ENCODE measurements around the gene P4HB. TPM values are rescaled to one million over a fixed set of nuclear protein-coding genes. Genes with fewer than 3 reads are reported as not detected.

Gene P4HB
- total and polyA plus RNA-seq, 10 of the 15 experiments (the other 5 are each of a cell fraction or from before 2014, with no cell fraction given): 4.7 to 549 (median 361) TPM

DNA sequence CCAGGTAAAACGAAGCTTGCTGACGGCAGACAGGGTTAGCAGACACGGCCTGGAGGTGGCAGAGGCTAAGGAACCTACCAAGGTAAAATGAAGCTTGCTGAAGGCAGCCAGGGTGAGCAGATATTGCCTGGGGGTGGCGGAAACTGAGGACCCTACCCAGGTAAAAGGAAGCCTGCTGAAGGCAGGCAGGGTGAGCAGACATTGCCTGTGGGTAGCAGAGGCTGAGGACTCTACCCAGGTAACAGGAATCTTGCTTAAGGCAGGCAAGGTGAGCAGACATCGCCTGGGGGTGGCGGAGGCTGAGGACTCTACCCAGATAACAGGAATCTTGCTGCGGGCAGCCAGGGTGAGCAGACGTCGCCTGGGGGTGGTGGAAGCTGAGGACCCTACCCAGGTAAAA lies 59.0 kb downstream of the P4HB start:
- peaks cover 1 to 4% of the 10 kb centered on the region in 2 experiments; a peak in 1 of 4 replicates for H3K27me3 ChIP-seq (replicated peaks in 1 of 2; ENCODE audit: control insufficient read depth in 2 of 2, insufficient read depth in 2 of 2, low read length in 1 of 2)
- H3K36me3 ChIP-seq (ENCODE audit: control insufficient read depth in 2 of 2, insufficient read depth in 2 of 2, low read length in 1 of 2): no peaks in the 10 kb centered on the region
- CTCF ChIA-PET: interaction anchor here (0.7 kb wide), 1 partner anchor 67 kb away, joined by 4 read pairs; no protein-coding TSS in a partner anchor
- H3K9me3 ChIP-seq (replicated peaks; ENCODE audit: control insufficient read depth, insufficient read depth, low read length): no peaks in the 10 kb centered on the region
- no peak for ATAC-seq
- BruUV-seq (replicated peaks): no TSS peak
- SMC1A ChIA-PET (ENCODE audit: uncharacterized antibody, unreplicated experiment): no interaction called here
- DNase-seq (ENCODE audit: low read depth, low spot score): no peak
- no peaks in the 10 kb centered on the region for H3K4me1 ChIP-seq (ENCODE audit: control insufficient read depth, insufficient read depth, low read length)
- no peaks in the 10 kb centered on the region for H3K79me2 ChIP-seq (ENCODE audit: control insufficient read depth, insufficient read depth, low read length)
- no peak for TF ChIP-seq BRCA1 (IDR thresholded peaks at IDR 0.05; ENCODE audit: low read depth, low read length)
- H3K27ac ChIP-seq (ENCODE audit: control insufficient read depth, insufficient read depth): no peak overlapping the region
- RAD21 ChIA-PET (ENCODE audit: unreplicated experiment): interaction anchor here (0.7 kb wide), 1 partner anchor 9 kb away, joined by 4 read pairs; no protein-coding TSS in a partner anchor
- H3K4me2 ChIP-seq (ENCODE audit: control insufficient read depth, insufficient read depth): no peak overlapping the region
- 50% methylated on average over 7 of the region's 9 CpGs for WGBS (ENCODE audit: insufficient coverage, insufficient replicate concordance, low lambda C conversion rate, missing lambda C conversion rate)
- intact Hi-C loops (cut with micrococcal nuclease; ENCODE audit: unreplicated experiment): no loop called here
- in situ Hi-C loops (cut with MboI): no loop called here
- no peak for FAIRE-seq
- H2AFZ ChIP-seq (ENCODE audit: control insufficient read depth, low read depth, low read length): no peak overlapping the region
- no peaks in the 10 kb centered on the region for H4K20me1 ChIP-seq (ENCODE audit: control insufficient read depth, insufficient read depth)
- POLR2A ChIA-PET: no interaction called here
- no peak overlapping the region for H3K9ac ChIP-seq (ENCODE audit: control insufficient read depth, insufficient read depth, low read length)
- H3K4me3 ChIP-seq: no peak overlapping the region

DNA sequence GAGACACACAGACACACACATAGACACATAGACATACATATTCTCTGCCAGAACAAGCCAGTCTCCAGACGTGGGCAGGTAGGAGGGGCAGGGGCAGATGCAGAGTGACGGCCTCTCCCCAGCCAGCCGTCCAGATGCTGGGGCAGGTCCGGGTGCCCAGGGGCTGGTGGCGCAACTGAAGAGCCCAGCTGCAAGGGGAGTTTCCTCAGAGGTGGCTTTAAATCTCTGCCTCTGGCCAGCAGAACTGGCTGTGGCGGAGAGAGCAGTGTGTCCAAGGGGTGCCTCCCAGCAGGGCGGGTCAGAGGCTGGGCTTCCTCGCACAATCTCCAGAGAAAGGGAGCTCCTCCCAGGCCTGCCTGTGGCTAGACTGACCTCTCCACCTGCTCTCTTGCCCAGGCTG lies 65.8 kb downstream of the P4HB start:
- no peak overlapping the region for H3K4me2 ChIP-seq (ENCODE audit: control insufficient read depth, insufficient read depth)
- SMC1A ChIA-PET (ENCODE audit: uncharacterized antibody, unreplicated experiment): no interaction called here
- H3K27ac ChIP-seq (ENCODE audit: control insufficient read depth, insufficient read depth): no peak overlapping the region
- no peak for FAIRE-seq
- no peak overlapping the region for H3K4me3 ChIP-seq
- no peaks in the 10 kb centered on the region for H4K20me1 ChIP-seq (ENCODE audit: control insufficient read depth, insufficient read depth)
- no peaks in the 10 kb centered on the region for H3K27me3 ChIP-seq (replicated peaks in 1 of 2; ENCODE audit: control insufficient read depth in 2 of 2, insufficient read depth in 2 of 2, low read length in 1 of 2)
- 25% methylated on average over 8 of the region's 8 CpGs for WGBS (ENCODE audit: insufficient coverage, insufficient replicate concordance, low lambda C conversion rate, missing lambda C conversion rate)
- no peak; the same call in 1 of the 3 replicates for ATAC-seq
- in situ Hi-C loops (cut with MboI): no loop called here
- no TSS peak for BruUV-seq (replicated peaks)
- no peaks in the 10 kb centered on the region for H3K36me3 ChIP-seq (ENCODE audit: control insufficient read depth in 2 of 2, insufficient read depth in 2 of 2, low read length in 1 of 2)
- POLR2A ChIA-PET: no interaction called here
- intact Hi-C loops (cut with micrococcal nuclease; ENCODE audit: unreplicated experiment): no loop called here
- no peak for DNase-seq (ENCODE audit: low read depth, low spot score)
- RAD21 ChIA-PET (ENCODE audit: unreplicated experiment): no interaction called here
- H3K79me2 ChIP-seq (ENCODE audit: control insufficient read depth, insufficient read depth, low read length): no peaks in the 10 kb centered on the region
- no peak overlapping the region for H2AFZ ChIP-seq (ENCODE audit: control insufficient read depth, low read depth, low read length)
- H3K4me1 ChIP-seq (ENCODE audit: control insufficient read depth, insufficient read depth, low read length): no peaks in the 10 kb centered on the region
- no peaks in the 10 kb centered on the region; the same call in 2 of the 3 replicates for H3K9me3 ChIP-seq (replicated peaks; ENCODE audit: control insufficient read depth, insufficient read depth, low read length)
- H3K9ac ChIP-seq (ENCODE audit: control insufficient read depth, insufficient read depth, low read length): no peak overlapping the region
- CTCF ChIA-PET: no interaction called here
- no peak for TF ChIP-seq MTA3 (IDR thresholded peaks at IDR 0.05; ENCODE audit: borderline replicate concordance, low read length)
- TF ChIP-seq FOXK2 (IDR thresholded peaks at IDR 0.05): no peak
- no peak for TF ChIP-seq CBX5 (IDR thresholded peaks at IDR 0.05; ENCODE audit: low read depth)
- TF ChIP-seq ELK1 (IDR thresholded peaks at IDR 0.05; ENCODE audit: low read depth, low read length): no peak
- TF ChIP-seq HDGF (IDR thresholded peaks at IDR 0.05): no peak
- no peak for TF ChIP-seq NFXL1 (IDR thresholded peaks at IDR 0.05; ENCODE audit: borderline replicate concordance)
- TF ChIP-seq, protein P1, sequence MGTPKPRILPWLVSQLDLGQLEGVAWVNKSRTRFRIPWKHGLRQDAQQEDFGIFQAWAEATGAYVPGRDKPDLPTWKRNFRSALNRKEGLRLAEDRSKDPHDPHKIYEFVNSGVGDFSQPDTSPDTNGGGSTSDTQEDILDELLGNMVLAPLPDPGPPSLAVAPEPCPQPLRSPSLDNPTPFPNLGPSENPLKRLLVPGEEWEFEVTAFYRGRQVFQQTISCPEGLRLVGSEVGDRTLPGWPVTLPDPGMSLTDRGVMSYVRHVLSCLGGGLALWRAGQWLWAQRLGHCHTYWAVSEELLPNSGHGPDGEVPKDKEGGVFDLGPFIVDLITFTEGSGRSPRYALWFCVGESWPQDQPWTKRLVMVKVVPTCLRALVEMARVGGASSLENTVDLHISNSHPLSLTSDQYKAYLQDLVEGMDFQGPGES (IDR thresholded peaks at IDR 0.05): no peak
- no peak for TF ChIP-seq POLR2AphosphoS5 (IDR thresholded peaks at IDR 0.05; ENCODE audit: low read length)
- no peak for TF ChIP-seq NR2C2 (IDR thresholded peaks at IDR 0.05; ENCODE audit: borderline replicate concordance, control insufficient read depth, insufficient read length, low read depth)
- TF ChIP-seq ZNF207 (IDR thresholded peaks at IDR 0.05; ENCODE audit: borderline replicate concordance): no peak
- no peak for TF ChIP-seq NRF1 (conservative IDR thresholded peaks at IDR 0.05; ENCODE audit: low read depth, low read length)
- TF ChIP-seq JUNB (IDR thresholded peaks at IDR 0.05): no peak
- TF ChIP-seq, protein P2, sequence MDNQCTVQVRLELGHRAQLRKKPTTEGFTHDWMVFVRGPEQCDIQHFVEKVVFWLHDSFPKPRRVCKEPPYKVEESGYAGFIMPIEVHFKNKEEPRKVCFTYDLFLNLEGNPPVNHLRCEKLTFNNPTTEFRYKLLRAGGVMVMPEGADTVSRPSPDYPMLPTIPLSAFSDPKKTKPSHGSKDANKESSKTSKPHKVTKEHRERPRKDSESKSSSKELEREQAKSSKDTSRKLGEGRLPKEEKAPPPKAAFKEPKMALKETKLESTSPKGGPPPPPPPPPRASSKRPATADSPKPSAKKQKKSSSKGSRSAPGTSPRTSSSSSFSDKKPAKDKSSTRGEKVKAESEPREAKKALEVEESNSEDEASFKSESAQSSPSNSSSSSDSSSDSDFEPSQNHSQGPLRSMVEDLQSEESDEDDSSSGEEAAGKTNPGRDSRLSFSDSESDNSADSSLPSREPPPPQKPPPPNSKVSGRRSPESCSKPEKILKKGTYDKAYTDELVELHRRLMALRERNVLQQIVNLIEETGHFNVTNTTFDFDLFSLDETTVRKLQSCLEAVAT (IDR thresholded peaks at IDR 0.05): no peak
- TF ChIP-seq SRF (IDR thresholded peaks at IDR 0.05; ENCODE audit: low read depth in 2 of 2, low read length in 2 of 2): no peak
- no peak for TF ChIP-seq BACH1 (IDR thresholded peaks at IDR 0.05; ENCODE audit: borderline replicate concordance)
- no peak for TF ChIP-seq CHD1 (IDR thresholded peaks at IDR 0.05; ENCODE audit: low read depth, low read length)
